ENCODE data around the gene ITGA6. TPM values are rescaled to one million over a fixed set of nuclear protein-coding genes. Genes with fewer than 3 reads are reported as not detected.

The ITGA6 gene
- total and polyA plus RNA-seq, 2 donors from 2014 or later = 32.8 to 89.1 TPM

DNA sequence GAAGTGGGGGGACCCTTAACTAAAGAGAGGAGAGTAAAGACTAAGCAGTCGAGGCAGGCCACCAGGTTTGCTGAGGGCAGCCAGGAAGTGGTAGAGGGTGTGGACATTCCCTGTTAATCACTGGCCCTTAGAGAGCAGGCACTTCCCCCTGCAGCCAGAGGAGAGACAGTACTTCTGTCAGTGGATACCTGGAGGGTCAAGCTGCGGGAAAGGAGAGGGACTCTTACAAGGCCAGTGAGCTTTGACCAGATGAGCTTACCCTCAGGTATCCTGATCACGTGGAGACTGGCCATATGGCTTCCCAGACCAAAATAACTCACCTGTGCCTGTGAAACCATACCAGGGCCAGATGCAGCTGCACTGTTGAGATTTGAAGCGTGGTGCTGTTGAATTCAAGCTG is 28.6 kb downstream of the ITGA6 start:
- DNase-seq (no peak), FAIRE-seq (no peak)
- no peaks in the 10 kb centered on the region for H3K36me3 ChIP-seq (ENCODE audit: control insufficient read depth in 2 of 3, insufficient read depth in 3 of 3, low read length in 3 of 3)
- peak overlapping the region in 1 of 3 donors; percentile 30 for H3K9ac ChIP-seq (ENCODE audit: low read length in 3 of 3)
- no peaks in the 10 kb centered on the region for H3K27me3 ChIP-seq (ENCODE audit: control insufficient read depth, insufficient read depth, low read length)
- TF ChIP-seq, protein P1, sequence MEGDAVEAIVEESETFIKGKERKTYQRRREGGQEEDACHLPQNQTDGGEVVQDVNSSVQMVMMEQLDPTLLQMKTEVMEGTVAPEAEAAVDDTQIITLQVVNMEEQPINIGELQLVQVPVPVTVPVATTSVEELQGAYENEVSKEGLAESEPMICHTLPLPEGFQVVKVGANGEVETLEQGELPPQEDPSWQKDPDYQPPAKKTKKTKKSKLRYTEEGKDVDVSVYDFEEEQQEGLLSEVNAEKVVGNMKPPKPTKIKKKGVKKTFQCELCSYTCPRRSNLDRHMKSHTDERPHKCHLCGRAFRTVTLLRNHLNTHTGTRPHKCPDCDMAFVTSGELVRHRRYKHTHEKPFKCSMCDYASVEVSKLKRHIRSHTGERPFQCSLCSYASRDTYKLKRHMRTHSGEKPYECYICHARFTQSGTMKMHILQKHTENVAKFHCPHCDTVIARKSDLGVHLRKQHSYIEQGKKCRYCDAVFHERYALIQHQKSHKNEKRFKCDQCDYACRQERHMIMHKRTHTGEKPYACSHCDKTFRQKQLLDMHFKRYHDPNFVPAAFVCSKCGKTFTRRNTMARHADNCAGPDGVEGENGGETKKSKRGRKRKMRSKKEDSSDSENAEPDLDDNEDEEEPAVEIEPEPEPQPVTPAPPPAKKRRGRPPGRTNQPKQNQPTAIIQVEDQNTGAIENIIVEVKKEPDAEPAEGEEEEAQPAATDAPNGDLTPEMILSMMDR (IDR thresholded peaks at IDR 0.05; ENCODE audit: borderline replicate concordance, extremely low read depth, insufficient read depth) = no peak
- no peak overlapping the region for H3K4me3 ChIP-seq (ENCODE audit: low read length in 3 of 3)
- peak overlapping the region; percentile 47 to 65 for H3K27ac ChIP-seq (ENCODE audit: low read depth in 2 of 2, low read length in 2 of 2)
- intact Hi-C loops (cut with DNase I) = no loop called here
- H3K4me1 ChIP-seq (ENCODE audit: control insufficient read depth in 2 of 3, insufficient read depth in 2 of 3, low read depth in 1 of 3, low read length in 3 of 3) = peaks cover 0 to 49% (median 30%) of the 10 kb centered on the region in 3 donors
- H3K9me3 ChIP-seq (ENCODE audit: control insufficient read depth in 2 of 3, insufficient read depth in 1 of 3, low read length in 3 of 3) = no peaks in the 10 kb centered on the region

DNA sequence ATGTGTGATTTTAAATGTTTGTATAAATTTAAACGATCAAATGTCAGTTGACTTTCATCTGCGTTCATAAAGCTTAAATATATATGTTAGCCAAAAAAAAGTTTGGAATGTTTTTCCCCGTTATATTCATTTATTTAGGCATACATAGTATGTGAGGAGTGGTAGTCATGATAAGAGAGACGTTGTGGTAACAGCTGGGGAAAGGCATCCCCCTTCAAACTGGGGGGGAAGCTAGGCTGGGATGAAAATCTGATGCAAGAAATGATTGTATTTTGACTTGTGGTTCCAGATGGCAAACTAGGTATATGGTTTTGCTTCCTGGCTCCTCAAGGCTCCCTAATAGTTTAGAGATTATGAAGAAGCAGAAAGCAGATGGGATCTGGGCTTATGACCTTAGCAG is 30.1 kb downstream of the ITGA6 start:
- intact Hi-C loops (cut with DNase I) = no loop called here
- FAIRE-seq = no peak
- H3K9me3 ChIP-seq (ENCODE audit: control insufficient read depth in 2 of 3, insufficient read depth in 1 of 3, low read length in 3 of 3) = no peaks in the 10 kb centered on the region

GRCh38 chr2:172458561-172459124 is 31.3 kb downstream of the ITGA6 start:
- FAIRE-seq (no peak), DNase-seq (no peak)
- TF ChIP-seq, protein P1 (IDR thresholded peaks at IDR 0.05; ENCODE audit: borderline replicate concordance, extremely low read depth, insufficient read depth) = no peak
- H3K9ac ChIP-seq (ENCODE audit: low read length in 3 of 3) = no peak overlapping the region
- H3K27ac ChIP-seq (ENCODE audit: low read depth in 2 of 2, low read length in 2 of 2) = no peak overlapping the region
- H3K4me3 ChIP-seq (ENCODE audit: low read length in 3 of 3) = no peak overlapping the region
- peaks cover 0 to 49% (median 43%) of the 10 kb centered on the region in 3 donors for H3K4me1 ChIP-seq (ENCODE audit: control insufficient read depth in 2 of 3, insufficient read depth in 2 of 3, low read depth in 1 of 3, low read length in 3 of 3)
- H3K36me3 ChIP-seq (ENCODE audit: control insufficient read depth in 2 of 3, insufficient read depth in 3 of 3, low read length in 3 of 3) = no peaks in the 10 kb centered on the region
- intact Hi-C loops (cut with DNase I) = no loop called here
- H3K9me3 ChIP-seq (ENCODE audit: control insufficient read depth in 2 of 3, insufficient read depth in 1 of 3, low read length in 3 of 3) = no peaks in the 10 kb centered on the region
- H3K27me3 ChIP-seq (ENCODE audit: control insufficient read depth, insufficient read depth, low read length) = no peaks in the 10 kb centered on the region

More for the DNA sequence above, 30.1 kb downstream of the ITGA6 start:
- H3K4me3 ChIP-seq (ENCODE audit: low read length in 3 of 3) = no peak overlapping the region
- H3K36me3 ChIP-seq (ENCODE audit: control insufficient read depth in 2 of 3, insufficient read depth in 3 of 3, low read length in 3 of 3) = no peaks in the 10 kb centered on the region
- H3K9ac ChIP-seq (ENCODE audit: low read length in 3 of 3) = no peak overlapping the region
- H3K27ac ChIP-seq (ENCODE audit: low read depth in 2 of 2, low read length in 2 of 2) = no peak overlapping the region
- TF ChIP-seq, protein P1 (IDR thresholded peaks at IDR 0.05; ENCODE audit: borderline replicate concordance, extremely low read depth, insufficient read depth) = no peak
- no peak for DNase-seq
- no peaks in the 10 kb centered on the region for H3K27me3 ChIP-seq (ENCODE audit: control insufficient read depth, insufficient read depth, low read length)
- peaks cover 0 to 54% (median 39%) of the 10 kb centered on the region in 3 donors for H3K4me1 ChIP-seq (ENCODE audit: control insufficient read depth in 2 of 3, insufficient read depth in 2 of 3, low read depth in 1 of 3, low read length in 3 of 3)

Data from kidney (tissue), 14 donors.